K562 (cell line): Measurements from ENCODE around the gene HRC. TPM values are rescaled to one million over a fixed set of nuclear protein-coding genes. Genes with fewer than 3 reads are reported as not detected.
A peak's percentile ranks its signal among the peaks of the same experiment; 100 is the strongest.

Experiments used
- ATAC-seq: fragments of 200-7000 bp; cut with Tn5 transposase; 3 replicates; pipeline ENCODE4 v1.9.1; 2020; ENCODE audit warnings: moderate library complexity
- BruUV-seq: library from RNA; stranded (reverse); fragments of 400-500 nt; replicated peaks from 2 replicates; lab custom pipeline; 2021; lab: Mats Ljungman, UMichigan
- CTCF ChIA-PET: fragments of 300-600 bp; formaldehyde crosslinking; extraction: SDS; loops from one replicate; lab custom pipeline; 2021; ENCODE audit warnings: low intra/inter-chr PET ratio; lab: Yijun Ruan, JAX
- POLR2A ChIA-PET: fragments of 300-600, 350-650 bp; sonication (Branson Sonifier 250); formaldehyde crosslinking; extraction: SDS; loops from one replicate; lab custom pipeline; 2021; ENCODE audit warnings: antibody characterized with exemption, inconsistent platforms; lab: Yijun Ruan, JAX
- DNase-seq, 4 experiments: peaks; one replicate each; pipeline versions ENCODE4 v3.0.0 to v3.0.0-alpha.2; 2011 to 2018; ENCODE audit warnings: low spot score in 3 of 4, mixed read lengths in 3 of 4; ENCODE audit errors: extremely low read depth in 1 of 4
- FAIRE-seq: peaks from 2 replicates; lab custom pipeline; 2011; peaks lifted over from hg19 to GRCh38; lab: Jason Lieb, UNC
- H2AFZ ChIP-seq: 2 replicates; pipeline ENCODE4 v1.6.0; 2011; ENCODE audit warnings: low read depth, low read length, control low read depth, inconsistent platforms
- H3K27ac ChIP-seq: fragments of 200-600 bp; 3 replicates; pipeline ENCODE4 v1.8.0; 2011; ENCODE audit warnings: low read depth, mild to moderate bottlenecking, control low read depth, inconsistent platforms, low read length, moderate library complexity, mixed read lengths; ENCODE audit errors: extremely low read depth
- H3K27me3 ChIP-seq, 2 experiments: fragments of 300-600 bp in 1 of 2; 2 replicates in 1 of 2; 3 replicates in 1 of 2; pipeline versions ENCODE4 v1.6.0 to v1.8.0; 2011; ENCODE audit warnings: inconsistent platforms in 2 of 2, low read length in 2 of 2, mild to moderate bottlenecking in 1 of 2, mixed read lengths in 1 of 2, moderate library complexity in 1 of 2; ENCODE audit not compliant: control insufficient read depth in 2 of 2, insufficient read depth in 2 of 2
- H3K36me3 ChIP-seq: fragments of 300-600 bp; 3 replicates; pipeline ENCODE4 v1.8.0; 2011; ENCODE audit warnings: mild to moderate bottlenecking, low read length, inconsistent platforms; ENCODE audit not compliant: control insufficient read depth, insufficient read depth
- H3K4me1 ChIP-seq, 2 experiments: fragments of 200-600 bp in 1 of 2; replicated peaks in 1 of 2; 2 replicates in 1 of 2; 3 replicates in 1 of 2; pipeline versions ENCODE4 v1.5.1 to v1.8.0; 2011; ENCODE audit warnings: inconsistent platforms in 2 of 2, low read length in 2 of 2, mild to moderate bottlenecking in 1 of 2, mixed read lengths in 1 of 2, moderate library complexity in 1 of 2; ENCODE audit not compliant: control insufficient read depth in 2 of 2, insufficient read depth in 2 of 2
- H3K4me2 ChIP-seq: 2 replicates; pipeline ENCODE4 v1.6.1; 2011; ENCODE audit warnings: low read length, control low read depth, inconsistent platforms, mixed read lengths; ENCODE audit not compliant: insufficient read depth
- H3K4me3 ChIP-seq: fragments of 200-600 bp; sonication (generic), shearing (Covaris generic); 2 replicates; pipeline ENCODE4 v1.5.1; 2016; ENCODE audit warnings: control low read depth, inconsistent platforms
- H3K79me2 ChIP-seq: fragments of 200-600 bp; 3 replicates; pipeline ENCODE4 v1.8.0; 2011; ENCODE audit warnings: low read length, inconsistent platforms; ENCODE audit not compliant: control insufficient read depth, insufficient read depth
- H3K9ac ChIP-seq, 2 experiments: 2 replicates each; pipeline versions ENCODE4 v1.6.0 to v1.6.1; 2011; ENCODE audit warnings: low read depth in 2 of 2, low read length in 2 of 2, control low read depth in 1 of 2, inconsistent platforms in 1 of 2, mild to moderate bottlenecking in 1 of 2, mixed read lengths in 1 of 2; ENCODE audit not compliant: insufficient read depth in 1 of 2
- H3K9me1 ChIP-seq: one replicate; pipeline ENCODE4 v1.6.0; 2011; ENCODE audit warnings: inconsistent platforms, mild to moderate bottlenecking, low read length, moderate library complexity; ENCODE audit not compliant: control insufficient read depth, insufficient read depth
- H3K9me3 ChIP-seq: replicated peaks from 2 replicates; pipeline ENCODE4 v1.5.1; 2011; ENCODE audit warnings: low read depth, low read length, inconsistent platforms; ENCODE audit not compliant: control insufficient read depth, insufficient read depth
- H4K20me1 ChIP-seq: replicated peaks from 2 replicates; pipeline ENCODE4 v1.6.1; 2011; ENCODE audit warnings: low read length, inconsistent platforms, mixed read lengths; ENCODE audit not compliant: control insufficient read depth, insufficient read depth
- CREB3 ChIP-seq: fragments of 450-650 bp; conservative IDR thresholded peaks from 2 replicates; pipeline ENCODE4 v1.6.1; 2016; ENCODE audit warnings: missing genetic modification characterization, low read depth, mild to moderate bottlenecking, missing compliant biosample characterization, moderate library complexity
- PHF8 ChIP-seq: fragments of 200-600 bp; sonication (generic); IDR thresholded peaks from 2 replicates; pipeline ENCODE4 v1.6.1; 2012; ENCODE audit warnings: mixed run types, mild to moderate bottlenecking, inconsistent platforms, low read length, moderate library complexity, borderline replicate concordance
- POLR2G ChIP-seq: fragments of 200-400 bp; formaldehyde crosslinking; IDR thresholded peaks from 2 replicates; pipeline ENCODE4 v1.6.1; 2017; ENCODE audit warnings: low read depth, mild to moderate bottlenecking, antibody characterized with exemption, low read length, moderate library complexity
- TOE1 ChIP-seq, 2 experiments: fragments of 450-650 bp in 1 of 2; sonication (generic) in 1 of 2; formaldehyde crosslinking in 1 of 2; IDR thresholded peaks; 2 replicates each; pipeline versions ENCODE4 v1.7.1 to v1.8.0; 2016 to 2022; ENCODE audit warnings: borderline replicate concordance in 2 of 2, mild to moderate bottlenecking in 2 of 2, antibody characterized with exemption in 1 of 2, inconsistent platforms in 1 of 2, low read depth in 1 of 2, missing genetic modification reagents in 1 of 2, moderate library complexity in 1 of 2
- XRCC4 ChIP-seq: IDR thresholded peaks from one replicate; pipeline ENCODE4 v1.6.1; 2011; ENCODE audit not compliant: insufficient read depth, insufficient read length; ENCODE audit errors: extremely low read depth
- WGBS: fragments of 100-300 bp; shearing (Covaris generic); methylation state at CpG from one replicate; pipeline ENCODE4 v1.1.6; 2016; ENCODE audit warnings: low coverage, mixed read lengths; ENCODE audit not compliant: insufficient coverage; ENCODE audit errors: missing lambda C conversion rate; 5-methylcytosine and 5-hydroxymethylcytosine counted together
- in situ Hi-C: fragments of 300-500 bp; cut with MboI; formaldehyde crosslinking; loops from 4 replicates; pipeline ENCODE4 v1.15.0; 2018; ENCODE audit warnings: inconsistent platforms, mixed read lengths
- intact Hi-C: fragments of 100-400 bp; cut with micrococcal nuclease; formaldehyde crosslinking; loops from 2 replicates; pipeline ENCODE4 v1.14.2; 2022
- polyA plus RNA-seq, 8 experiments: library from polyadenylated mRNA; depleted of rRNA in 4 of 8; stranded (reverse) in 5 of 8; unstranded in 3 of 8; fragments of >200 nt; fragmentation: Nextera tagmentation in 2 of 8; fragmentation: Illumina TruSeq in 1 of 8; extraction: Ambion mirVana in 2 of 8; extraction: Trizol in 1 of 8; gene quantifications; 2 replicates each; pipeline versions ENCODE4 v1.2.1 to v1.2.3, GENCODE V29; 2011 to 2014; ENCODE audit warnings: inconsistent platforms in 1 of 8, missing spikeins in 1 of 8
- total RNA-seq, 7 experiments: library from RNA; depleted of rRNA in 6 of 7; stranded (reverse); fragments of >200 nt in 6 of 7; fragmentation: Illumina TruSeq in 2 of 7; extraction: Trizol in 2 of 7; gene quantifications; 2 replicates each; pipeline versions ENCODE4 v1.2.1 to v1.2.3, GENCODE V29; 2011 to 2021; ENCODE audit warnings: low replicate concordance in 1 of 7
- TF ChIP-seq, protein P1 (sequence below): fragments of 250-450 bp; sonication (Bioruptor Pico); IDR thresholded peaks from 2 replicates; pipeline ENCODE4 v1.8.0; 2022; ENCODE audit warnings: inconsistent platforms

HRC gene
- total and polyA plus RNA-seq, 9 of the 15 experiments (the other 6 are each of a cell fraction or from before 2014, with no cell fraction given) = 0.66 to 18.7 (median 13.1) TPM

GRCh38 chr19:49196527-49197240, 41.5 kb upstream of the HRC start:
- no peaks in the 10 kb centered on the region for H3K9me3 ChIP-seq
- H2AFZ ChIP-seq = no peak overlapping the region
- BruUV-seq = no TSS peak
- DNase-seq (peak in 3 of 4 experiments; percentile 2 to 3 (median 2)), FAIRE-seq (no peak), ATAC-seq (no peak)
- H3K9me1 ChIP-seq = no peaks in the 10 kb centered on the region
- peaks cover 14% of the 10 kb centered on the region; the same call in 2 of the 3 replicates for H3K36me3 ChIP-seq
- no peaks in the 10 kb centered on the region for H4K20me1 ChIP-seq
- H3K27ac ChIP-seq = no peak overlapping the region
- H3K4me2 ChIP-seq = no peak overlapping the region
- no peaks in the 10 kb centered on the region for H3K27me3 ChIP-seq
- intact Hi-C loops (no loop called here), in situ Hi-C loops (no loop called here)
- H3K4me3 ChIP-seq = no peak overlapping the region
- no peaks in the 10 kb centered on the region for H3K79me2 ChIP-seq
- WGBS = 88% methylated on average over 30 of the region's 40 CpGs
- H3K4me1 ChIP-seq = peaks cover 0 to 11% of the 10 kb centered on the region in 2 experiments; a peak in 3 of 5 replicates
- ChIA-PET CTCF (interaction anchor here (0.7 kb wide), 1 partner anchor 137 kb away, joined by 5 read pairs; no protein-coding TSS in a partner anchor), POLR2A (interaction anchor here (1.6 kb wide), 1 partner anchor 10 kb away, joined by 4 read pairs; no protein-coding TSS in a partner anchor)
- H3K9ac ChIP-seq = no peak overlapping the region
- 0 out of 2 replicates have a peak, but pooled peaks have one; percentile 10 for TF ChIP-seq POLR2G
- no peak for TF ChIP-seq XRCC4

- ChIA-PET POLR2A (interaction anchor here (0.7 to 1.3 kb wide), 4 partner anchors 13 to 127 kb away, joined by 3 to 4 read pairs (median 4); no protein-coding TSS in a partner anchor), CTCF (no interaction called here)
- Histone ChIP-seq H3K9me3 (peaks cover 8% of the 10 kb centered on the region; the same call in 1 of the 2 replicates), H3K4me1 (peaks cover 0 to 4% of the 10 kb centered on the region in 2 experiments; a peak in 1 of 5 replicates), H3K9ac (no peak overlapping the region), H3K9me1 (no peaks in the 10 kb centered on the region), H3K4me3 (no peak overlapping the region), H3K4me2 (no peak overlapping the region), H3K79me2 (no peaks in the 10 kb centered on the region), H3K36me3 (peaks cover 25% of the 10 kb centered on the region), H3K27ac (no peak overlapping the region), H2AFZ (no peak overlapping the region), H3K27me3 (no peaks in the 10 kb centered on the region), H4K20me1 (no peaks in the 10 kb centered on the region)
- DNase-seq = no peak
- in situ Hi-C loops (loop anchor here (5.0 kb wide), 1 partner anchor 97 kb away; no protein-coding TSS in a partner anchor), intact Hi-C loops (no loop called here)
- ATAC-seq = no peak
- FAIRE-seq = no peak
- BruUV-seq = no TSS peak
- 38% methylated on average over 3 of the region's 4 CpGs for WGBS
- no peak for TF ChIP-seq PHF8
- TF ChIP-seq CREB3 (tag) = no peak
- TF ChIP-seq, protein P1, sequence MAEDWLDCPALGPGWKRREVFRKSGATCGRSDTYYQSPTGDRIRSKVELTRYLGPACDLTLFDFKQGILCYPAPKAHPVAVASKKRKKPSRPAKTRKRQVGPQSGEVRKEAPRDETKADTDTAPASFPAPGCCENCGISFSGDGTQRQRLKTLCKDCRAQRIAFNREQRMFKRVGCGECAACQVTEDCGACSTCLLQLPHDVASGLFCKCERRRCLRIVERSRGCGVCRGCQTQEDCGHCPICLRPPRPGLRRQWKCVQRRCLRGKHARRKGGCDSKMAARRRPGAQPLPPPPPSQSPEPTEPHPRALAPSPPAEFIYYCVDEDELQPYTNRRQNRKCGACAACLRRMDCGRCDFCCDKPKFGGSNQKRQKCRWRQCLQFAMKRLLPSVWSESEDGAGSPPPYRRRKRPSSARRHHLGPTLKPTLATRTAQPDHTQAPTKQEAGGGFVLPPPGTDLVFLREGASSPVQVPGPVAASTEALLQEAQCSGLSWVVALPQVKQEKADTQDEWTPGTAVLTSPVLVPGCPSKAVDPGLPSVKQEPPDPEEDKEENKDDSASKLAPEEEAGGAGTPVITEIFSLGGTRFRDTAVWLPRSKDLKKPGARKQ (CRISPR knock-in tag) = no peak
- TF ChIP-seq TOE1 (IDR thresholded peaks at IDR 0.05; ENCODE audit: borderline replicate concordance) = no peak
- TF ChIP-seq TOE1 (CRISPR knock-in tag; IDR thresholded peaks at IDR 0.05; ENCODE audit: borderline replicate concordance, low read depth) = no peak
Observed at GRCh38 chr19:49194408-49194807, 39.2 kb upstream of the HRC start.
